K562 (cell line): Measurements from ENCODE around the gene BHLHE40. TPM values are rescaled to one million over a fixed set of nuclear protein-coding genes. Genes with fewer than 3 reads are reported as not detected.
A peak's percentile ranks its signal among the peaks of the same experiment; 100 is the strongest.

Experiments used
- ADNP ChIP-seq: fragments of 200-800 bp; sonication (Bioruptor generic); IDR thresholded peaks from 2 replicates; pipeline ENCODE4 v1.6.1; 2016; ENCODE audit warnings: missing genetic modification characterization, missing compliant biosample characterization
- ATF6 ChIP-seq: sonication (generic); formaldehyde crosslinking; IDR thresholded peaks from 2 replicates; pipeline ENCODE4 v1.4.0; 2020; ENCODE audit warnings: mild to moderate bottlenecking, missing genetic modification reagents
- CHD7 ChIP-seq: fragments of 200-600 bp; sonication (generic); IDR thresholded peaks from one replicate; pipeline ENCODE4 v1.6.1; 2012; ENCODE audit warnings: mild to moderate bottlenecking, low read depth, low read length, inconsistent platforms
- GTF2E2 ChIP-seq: fragments of 200-800 bp; sonication (Bioruptor generic); IDR thresholded peaks from 2 replicates; pipeline ENCODE4 v1.6.1; 2016; ENCODE audit warnings: missing genetic modification characterization, missing compliant biosample characterization
- MAZ ChIP-seq, 2 experiments: fragments of 450-650 bp in 1 of 2; sonication (generic) in 1 of 2; formaldehyde crosslinking; IDR thresholded peaks in 1 of 2; conservative IDR thresholded peaks in 1 of 2; 2 replicates each; pipeline versions ENCODE4 v1.4.0 to v1.5.0; 2020; ENCODE audit warnings: mild to moderate bottlenecking in 1 of 2, missing genetic modification reagents in 1 of 2
- NUFIP1 ChIP-seq: fragments of 450-650 bp; IDR thresholded peaks from 2 replicates; pipeline ENCODE4 v1.6.1; 2018; ENCODE audit not compliant: partially characterized antibody
- PTRF ChIP-seq: fragments of 450-650 bp; IDR thresholded peaks from 2 replicates; pipeline ENCODE4 v1.6.1; 2016; ENCODE audit warnings: mild to moderate bottlenecking, missing genetic modification characterization, missing compliant biosample characterization
- SUPT5H ChIP-seq: fragments of 450-650 bp; IDR thresholded peaks from 2 replicates; pipeline ENCODE4 v1.6.1; 2016
- ZFP91 ChIP-seq: sonication (generic); formaldehyde crosslinking; IDR thresholded peaks from 2 replicates; pipeline ENCODE4 v1.8.0; 2022; ENCODE audit warnings: mild to moderate bottlenecking, missing genetic modification reagents
- ZNF408 ChIP-seq: fragments of 250-450 bp; sonication (Bioruptor Pico); IDR thresholded peaks from 2 replicates; pipeline ENCODE4 v1.4.0; 2020; ENCODE audit warnings: low read depth, mild to moderate bottlenecking, moderate library complexity
- ZNF778 ChIP-seq: fragments of 450-650 bp; formaldehyde crosslinking; IDR thresholded peaks from 2 replicates; pipeline ENCODE4 v1.4.0; 2020; ENCODE audit warnings: mild to moderate bottlenecking, moderate library complexity
- polyA plus RNA-seq, 8 experiments: library from polyadenylated mRNA; depleted of rRNA in 4 of 8; stranded (reverse) in 5 of 8; unstranded in 3 of 8; fragments of >200 nt; fragmentation: Nextera tagmentation in 2 of 8; fragmentation: Illumina TruSeq in 1 of 8; extraction: Ambion mirVana in 2 of 8; extraction: Trizol in 1 of 8; gene quantifications; 2 replicates each; pipeline versions ENCODE4 v1.2.1 to v1.2.3, GENCODE V29; 2011 to 2014; ENCODE audit warnings: inconsistent platforms in 1 of 8, missing spikeins in 1 of 8
- total RNA-seq, 7 experiments: library from RNA; depleted of rRNA in 6 of 7; stranded (reverse); fragments of >200 nt in 6 of 7; fragmentation: Illumina TruSeq in 2 of 7; extraction: Trizol in 2 of 7; gene quantifications; 2 replicates each; pipeline versions ENCODE4 v1.2.1 to v1.2.3, GENCODE V29; 2011 to 2021; ENCODE audit warnings: low replicate concordance in 1 of 7

The BHLHE40 gene
- total and polyA plus RNA-seq, 9 of the 15 experiments (the other 6 are each of a cell fraction or from before 2014, with no cell fraction given): 12.0 to 83.9 (median 31.4) TPM

- TF ChIP-seq CHD7 (no peak), PTRF (tag) (no peak; the same call in 1 of the 2 replicates), ATF6 (no peak), ZNF408 (CRISPR knock-in tag) (no peak), SUPT5H (no peak), MAZ (CRISPR knock-in tag; conservative IDR thresholded peaks at IDR 0.05 in 1 of 2, IDR thresholded peaks at IDR 0.05 in 1 of 2) (no peak; a peak in 1 of 4 replicates), GTF2E2 (tag) (0 out of 2 replicates have a peak, but pooled peaks have one; percentile 37), NUFIP1 (no peak), ZFP91 (CRISPR knock-in tag) (no peak), ADNP (tag) (no peak), ZNF778 (no peak)
Observed at GRCh38 chr3:5021116-5022092, 42.2 kb downstream of the BHLHE40 start (continued).
